Stimulated activated naive CD4-positive, alpha-beta T cell (primary cell): ENCODE measurements around the gene TMEM132E.

Experiments
- DNase-seq, 6 experiments: peaks; one replicate each; lab custom pipeline; 2025; lab: John Stamatoyannopoulos, UW

TMEM132E gene

GRCh38 chr17:34665150-34665806 is 85.9 kb downstream of the TMEM132E start:
- peak in 1 of 6 experiments; percentile 15 for DNase-seq

- DNase-seq = no peak
Measured at GRCh38 chr17:34665819-34666763, 86.7 kb downstream of the TMEM132E start.

DNA sequence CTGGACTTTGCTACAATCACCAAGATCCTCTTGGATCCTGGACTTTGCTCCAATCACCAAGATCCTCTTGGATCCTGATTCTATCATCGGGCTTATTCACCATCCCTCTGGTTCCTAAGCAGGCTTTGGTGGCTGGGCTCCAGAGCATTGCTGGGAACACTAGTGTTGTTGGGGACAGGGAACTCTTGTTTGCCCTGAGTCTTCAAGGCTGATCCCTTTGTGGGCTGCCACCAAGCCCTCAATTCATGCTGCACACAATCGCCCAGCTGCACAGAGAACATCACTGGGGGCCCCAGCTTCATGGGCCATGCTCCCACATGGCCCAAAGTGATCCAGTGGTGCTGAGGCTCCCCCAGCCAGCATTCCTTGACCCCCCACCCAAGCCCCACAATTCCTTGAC is 88.3 kb downstream of the TMEM132E start:
- DNase-seq = no peak

GRCh38 chr17:34668206-34668605 is 88.8 kb downstream of the TMEM132E start:
- no peak for DNase-seq

DNA sequence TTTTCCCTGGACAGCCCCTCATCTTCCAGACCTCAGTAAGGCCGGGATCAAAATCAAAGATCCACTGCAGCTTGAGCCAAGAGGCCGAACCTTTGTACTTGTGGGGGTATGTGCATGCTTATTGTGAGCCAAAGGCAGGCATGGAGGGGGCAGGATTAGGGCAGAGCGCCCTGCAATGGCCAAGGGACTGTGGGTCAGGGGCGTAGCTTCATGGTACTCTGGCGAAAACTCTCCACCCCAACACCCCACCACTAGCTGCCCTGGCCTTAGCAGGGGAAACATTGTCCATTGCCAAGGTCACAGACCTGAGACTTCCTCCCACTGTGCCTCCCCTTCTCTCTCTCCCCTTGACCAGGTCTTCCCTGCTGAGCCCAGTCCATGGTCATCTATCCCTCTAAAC is 90.1 kb downstream of the TMEM132E start:
- DNase-seq = no peak

DNA sequence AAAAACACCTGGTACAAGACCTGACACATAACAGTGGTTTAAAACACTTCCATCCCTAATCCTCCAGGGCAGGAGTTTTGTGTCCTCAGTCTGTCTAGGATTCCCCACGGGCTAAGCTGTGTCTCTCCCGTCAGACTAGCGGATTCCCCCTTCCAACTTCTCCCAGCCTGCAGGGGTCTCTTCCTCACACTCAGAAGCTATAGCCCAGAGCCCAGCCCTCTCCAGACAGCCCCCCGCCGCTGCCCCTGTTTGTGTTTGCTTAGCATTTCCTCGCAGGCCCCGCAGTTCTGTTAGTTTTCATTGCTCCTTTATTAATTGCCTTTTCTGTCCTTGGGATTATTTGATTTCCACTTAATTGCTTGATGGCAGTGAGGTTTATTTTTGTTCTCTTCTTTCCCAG is 91.2 kb downstream of the TMEM132E start:
- DNase-seq = no peak

DNA sequence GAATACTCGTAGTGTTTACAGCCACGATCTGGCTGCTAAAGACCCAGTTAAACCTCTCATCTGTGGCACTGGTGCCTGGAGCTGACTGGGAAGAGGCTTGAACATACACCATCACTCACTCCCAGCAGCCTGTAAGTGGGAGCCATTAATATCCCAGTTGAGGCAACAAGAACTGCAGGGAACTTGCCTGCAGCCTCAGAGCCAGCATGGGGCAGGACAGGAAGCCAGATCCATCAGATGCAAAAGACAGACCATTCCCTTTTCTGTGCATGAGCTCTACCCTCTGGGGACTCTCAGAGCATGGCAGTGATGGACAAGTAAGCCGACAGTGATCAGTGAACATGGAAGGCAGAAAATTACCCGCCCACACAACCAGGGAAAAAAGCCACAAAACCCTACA is 91.8 kb downstream of the TMEM132E start:
- DNase-seq = no peak

GRCh38 chr17:34672176-34672785 is 92.9 kb downstream of the TMEM132E start:
- no peak for DNase-seq

DNA sequence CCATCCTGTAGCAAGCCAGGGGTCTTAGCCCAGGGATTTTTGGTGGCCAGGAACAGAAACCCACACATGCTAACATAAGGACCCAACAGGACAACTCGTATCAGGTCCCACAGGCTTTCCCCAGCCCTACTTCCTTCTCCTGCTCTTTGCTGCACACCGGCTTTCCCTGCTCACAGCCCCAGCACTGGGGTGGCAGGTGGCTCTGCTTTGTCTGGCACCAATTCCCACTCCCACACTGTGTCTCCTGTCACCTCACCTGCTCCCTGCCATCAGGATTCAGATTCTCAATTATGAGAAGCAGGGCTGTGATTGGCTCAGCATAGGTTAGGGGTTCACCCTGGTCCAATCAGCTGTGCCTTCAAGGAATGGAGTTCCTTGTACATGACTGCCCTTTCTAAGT is 94.1 kb downstream of the TMEM132E start:
- DNase-seq = no peak

DNA sequence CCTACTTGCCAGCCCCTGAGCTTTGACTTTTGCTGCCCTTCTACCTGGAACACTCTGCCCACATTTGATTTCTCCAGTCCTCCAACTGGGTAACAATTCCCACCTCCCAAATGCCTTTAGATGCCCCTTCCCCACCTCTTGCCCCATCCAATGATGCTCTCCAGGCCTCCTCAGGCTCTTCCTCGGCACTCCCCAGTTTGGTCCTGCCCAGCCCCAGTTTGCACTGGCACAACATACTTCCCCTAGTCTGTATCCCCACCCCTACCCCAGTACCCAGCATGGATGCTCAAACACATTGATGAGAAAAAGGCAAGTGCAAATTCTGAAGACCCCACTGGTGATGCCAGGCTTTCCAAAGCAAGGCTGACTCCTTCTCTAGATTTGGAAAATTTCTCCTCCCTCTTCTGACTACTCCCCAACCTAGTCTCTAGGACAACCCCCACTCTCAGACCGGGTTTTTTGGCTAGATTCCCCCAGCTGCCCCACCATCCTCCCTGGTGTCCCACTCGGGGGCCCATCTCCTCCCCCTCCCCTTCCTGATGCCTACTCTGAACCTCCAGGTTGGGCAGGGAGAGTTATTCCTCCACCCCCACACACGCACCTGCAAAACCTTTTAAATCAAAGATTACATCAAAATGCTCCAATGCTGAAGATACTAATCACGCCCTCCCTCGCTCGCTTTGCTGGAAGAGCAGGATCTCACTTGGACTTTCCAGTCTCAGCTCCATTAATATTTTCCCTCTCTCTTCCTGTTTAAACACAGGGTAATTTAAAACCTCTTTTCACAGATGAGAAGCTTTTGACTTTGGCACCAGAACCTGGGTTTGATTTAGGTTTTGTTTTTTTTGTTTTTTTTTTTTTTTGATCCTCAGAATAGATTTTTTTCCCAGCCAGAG is 94.9 kb downstream of the TMEM132E start:
- DNase-seq = no peak

- DNase-seq = no peak
Measured at GRCh38 chr17:34675143-34675542, 95.8 kb downstream of the TMEM132E start.

- no peak for DNase-seq
Measured at GRCh38 chr17:34675605-34676004, 96.2 kb downstream of the TMEM132E start.

- no peak for DNase-seq
Measured at GRCh38 chr17:34680151-34680550, 100.8 kb downstream of the TMEM132E start.

GRCh38 chr17:34682305-34682704 is 102.9 kb downstream of the TMEM132E start:
- no peak for DNase-seq

- DNase-seq = no peak
Measured at GRCh38 chr17:34683390-34683789, 104.0 kb downstream of the TMEM132E start.
